Activated naive CD8-positive, alpha-beta T cell treated with anti-CD3 and anti-CD28 coated beads, Interleukin-2, amount 10 ng/mL, durations not matched to agents 7 days and 5 days (primary cell): ENCODE measurements around the gene LHX1. TPM values are rescaled to one million over a fixed set of nuclear protein-coding genes. Genes with fewer than 3 reads are reported as not detected.

Experiments
- ATAC-seq: fragments of 150-1000 bp; cut with Tn5 transposase; one replicate; pipeline ENCODE4 v1.10.0; 2021; ENCODE audit warnings: low read depth, moderate library complexity
- POLR2A ChIA-PET: fragments of 350-600 bp; sonication (Branson Sonifier 250); formaldehyde crosslinking; loops from one replicate; lab custom pipeline; 2021; ENCODE audit warnings: antibody characterized with exemption; lab: Charles Lee
- DNase-seq: peaks from one replicate; pipeline ENCODE4 v3.0.0; 2021
- H3K27ac Mint-ChIP-seq: one replicate; pipeline ENCODE4 v1.8.0; 2022; ENCODE audit warnings: mild to moderate bottlenecking, mixed read lengths
- H3K27me3 Mint-ChIP-seq: one replicate; pipeline ENCODE4 v1.8.0; 2022; ENCODE audit warnings: mild to moderate bottlenecking, moderate library complexity, mixed read lengths
- H3K36me3 Mint-ChIP-seq: one replicate; pipeline ENCODE4 v1.8.0; 2021; ENCODE audit warnings: mild to moderate bottlenecking, mixed read lengths
- H3K4me1 Mint-ChIP-seq: one replicate; pipeline ENCODE4 v1.8.0; 2021; ENCODE audit warnings: mixed read lengths
- H3K4me3 Mint-ChIP-seq: one replicate; pipeline ENCODE4 v1.8.0; 2022; ENCODE audit warnings: mild to moderate bottlenecking, moderate library complexity, mixed read lengths
- H3K9me3 Mint-ChIP-seq: one replicate; pipeline ENCODE4 v1.8.0; 2021; ENCODE audit warnings: mixed read lengths
- total RNA-seq, 2 experiments: library from RNA; stranded (reverse); gene quantifications; one replicate each; pipeline ENCODE4 v1.2.3, GENCODE V29; 2021

Gene LHX1
- total RNA-seq, 2 experiments from 2014 or later: not detected

- peak overlapping the region; percentile 61 for H3K4me3 Mint-ChIP-seq
- H3K9me3 Mint-ChIP-seq: no peaks in the 10 kb centered on the region
- H3K36me3 Mint-ChIP-seq: peaks cover 6% of the 10 kb centered on the region
- no peak for ATAC-seq
- POLR2A ChIA-PET: interaction anchor here (2.9 kb wide), 1 partner anchor 11 kb away, joined by 14 read pairs; the partner anchor contains the start of gene AATF
- peaks cover 81% of the 10 kb centered on the region for H3K27me3 Mint-ChIP-seq
- peak; percentile 45 for DNase-seq
- peaks cover 43% of the 10 kb centered on the region for H3K4me1 Mint-ChIP-seq
- peak overlapping the region; percentile 48 for H3K27ac Mint-ChIP-seq
These were observed 787 bp downstream of the LHX1 start for GRCh38 chr17:36937959-36938565.

GRCh38 chr17:36938566-36939051, 1.3 kb downstream of the LHX1 start:
- Mint-ChIP-seq H3K27ac (no peak overlapping the region), H3K9me3 (no peaks in the 10 kb centered on the region), H3K4me1 (peaks cover 41% of the 10 kb centered on the region), H3K27me3 (peaks cover 81% of the 10 kb centered on the region), H3K4me3 (peak overlapping the region; percentile 25), H3K36me3 (peaks cover 6% of the 10 kb centered on the region)
- no peak for ATAC-seq
- peak; percentile 57 for DNase-seq
- POLR2A ChIA-PET: interaction anchor here (2.9 kb wide), 1 partner anchor 10 kb away, joined by 14 read pairs; the partner anchor contains the start of gene AATF

- no peak for ATAC-seq
- H3K27ac Mint-ChIP-seq: peak overlapping the region; percentile 32
- POLR2A ChIA-PET: interaction anchor here (2.9 kb wide), 1 partner anchor 9 kb away, joined by 14 read pairs; the partner anchor contains the start of gene AATF
- peaks cover 6% of the 10 kb centered on the region for H3K36me3 Mint-ChIP-seq
- peak; percentile 44 for DNase-seq
- peaks cover 81% of the 10 kb centered on the region for H3K27me3 Mint-ChIP-seq
- H3K4me3 Mint-ChIP-seq: peak overlapping the region; percentile 25
- no peaks in the 10 kb centered on the region for H3K9me3 Mint-ChIP-seq
- H3K4me1 Mint-ChIP-seq: peaks cover 37% of the 10 kb centered on the region
These were observed 2.0 kb downstream of the LHX1 start for GRCh38 chr17:36939052-36939801.

- Mint-ChIP-seq H3K36me3 (peaks cover 6% of the 10 kb centered on the region), H3K27me3 (peaks cover 83% of the 10 kb centered on the region), H3K9me3 (no peaks in the 10 kb centered on the region), H3K4me1 (peaks cover 37% of the 10 kb centered on the region), H3K4me3 (no peak overlapping the region), H3K27ac (peak overlapping the region; percentile 79)
- ATAC-seq: no peak
- no peak for DNase-seq
- POLR2A ChIA-PET: interaction anchor here (2.9 kb wide), 1 partner anchor 9 kb away, joined by 14 read pairs; the partner anchor contains the start of gene AATF
These were observed 2.6 kb downstream of the LHX1 start for GRCh38 chr17:36939802-36940312.

GRCh38 chr17:36940313-36941264, 3.3 kb downstream of the LHX1 start:
- Mint-ChIP-seq H3K4me1 (peaks cover 30% of the 10 kb centered on the region), H3K9me3 (no peaks in the 10 kb centered on the region), H3K4me3 (no peak overlapping the region), H3K27me3 (peaks cover 83% of the 10 kb centered on the region), H3K36me3 (peaks cover 6% of the 10 kb centered on the region), H3K27ac (no peak overlapping the region)
- DNase-seq (no peak), ATAC-seq (no peak)
- POLR2A ChIA-PET: interaction anchor here (2.9 kb wide), 1 partner anchor 8 kb away, joined by 14 read pairs; the partner anchor contains the start of gene AATF

GRCh38 chr17:36941265-36942010, 4.2 kb downstream of the LHX1 start:
- H3K27ac Mint-ChIP-seq: peak overlapping the region; percentile 22
- H3K4me1 Mint-ChIP-seq: peaks cover 27% of the 10 kb centered on the region
- no peaks in the 10 kb centered on the region for H3K9me3 Mint-ChIP-seq
- H3K27me3 Mint-ChIP-seq: peaks cover 81% of the 10 kb centered on the region
- ATAC-seq (no peak), DNase-seq (no peak)
- H3K36me3 Mint-ChIP-seq: peaks cover 6% of the 10 kb centered on the region
- POLR2A ChIA-PET: no interaction called here
- peak overlapping the region; percentile 43 for H3K4me3 Mint-ChIP-seq

- POLR2A ChIA-PET: no interaction called here
- peaks cover 28% of the 10 kb centered on the region for H3K4me1 Mint-ChIP-seq
- DNase-seq (peak; percentile 56), ATAC-seq (no peak)
- H3K36me3 Mint-ChIP-seq: peaks cover 6% of the 10 kb centered on the region
- H3K27me3 Mint-ChIP-seq: peaks cover 85% of the 10 kb centered on the region
- H3K27ac Mint-ChIP-seq: peak overlapping the region; percentile 22
- peak overlapping the region; percentile 43 for H3K4me3 Mint-ChIP-seq
- H3K9me3 Mint-ChIP-seq: no peaks in the 10 kb centered on the region
These were observed 4.8 kb downstream of the LHX1 start for GRCh38 chr17:36942019-36942599.

- ATAC-seq (no peak), DNase-seq (peak; percentile 50)
- H3K27ac Mint-ChIP-seq: no peak overlapping the region
- no peaks in the 10 kb centered on the region for H3K9me3 Mint-ChIP-seq
- no peak overlapping the region for H3K4me3 Mint-ChIP-seq
- H3K4me1 Mint-ChIP-seq: peaks cover 23% of the 10 kb centered on the region
- H3K36me3 Mint-ChIP-seq: peaks cover 6% of the 10 kb centered on the region
- H3K27me3 Mint-ChIP-seq: peaks cover 85% of the 10 kb centered on the region
- POLR2A ChIA-PET: interaction anchor here (1.2 kb wide), 1 partner anchor 10 kb away, joined by 6 read pairs; no protein-coding TSS in a partner anchor
These were observed 5.4 kb downstream of the LHX1 start for GRCh38 chr17:36942631-36943125.

- no peaks in the 10 kb centered on the region for H3K9me3 Mint-ChIP-seq
- no peak overlapping the region for H3K4me3 Mint-ChIP-seq
- ATAC-seq: no peak
- peak; percentile 41 for DNase-seq
- POLR2A ChIA-PET: interaction anchor here (1.2 kb wide), 1 partner anchor 11 kb away, joined by 6 read pairs; no protein-coding TSS in a partner anchor
- peaks cover 24% of the 10 kb centered on the region for H3K4me1 Mint-ChIP-seq
- H3K27me3 Mint-ChIP-seq: peaks cover 79% of the 10 kb centered on the region
- H3K36me3 Mint-ChIP-seq: peaks cover 2% of the 10 kb centered on the region
- H3K27ac Mint-ChIP-seq: no peak overlapping the region
These were observed 6.2 kb downstream of the LHX1 start for GRCh38 chr17:36943250-36944191.

GRCh38 chr17:36944553-36944952, 7.3 kb downstream of the LHX1 start:
- Mint-ChIP-seq H3K9me3 (no peaks in the 10 kb centered on the region), H3K27ac (no peak overlapping the region), H3K4me3 (no peak overlapping the region), H3K4me1 (peaks cover 26% of the 10 kb centered on the region), H3K27me3 (peaks cover 70% of the 10 kb centered on the region), H3K36me3 (peaks cover 5% of the 10 kb centered on the region)
- DNase-seq (no peak), ATAC-seq (no peak)
- POLR2A ChIA-PET: no interaction called here

- peaks cover 65% of the 10 kb centered on the region for H3K27me3 Mint-ChIP-seq
- peaks cover 6% of the 10 kb centered on the region for H3K36me3 Mint-ChIP-seq
- peaks cover 30% of the 10 kb centered on the region for H3K4me1 Mint-ChIP-seq
- H3K27ac Mint-ChIP-seq: no peak overlapping the region
- H3K4me3 Mint-ChIP-seq: no peak overlapping the region
- no peaks in the 10 kb centered on the region for H3K9me3 Mint-ChIP-seq
- DNase-seq (no peak), ATAC-seq (no peak)
- POLR2A ChIA-PET: interaction anchor here (0.6 kb wide), 1 partner anchor 344 kb away, joined by 3 read pairs; the partner anchor contains the start of gene MRM1
These were observed 7.9 kb downstream of the LHX1 start for GRCh38 chr17:36945140-36945539.
